ENCODE measurements around the gene NECTIN1.

The NECTIN1 gene, protein sequence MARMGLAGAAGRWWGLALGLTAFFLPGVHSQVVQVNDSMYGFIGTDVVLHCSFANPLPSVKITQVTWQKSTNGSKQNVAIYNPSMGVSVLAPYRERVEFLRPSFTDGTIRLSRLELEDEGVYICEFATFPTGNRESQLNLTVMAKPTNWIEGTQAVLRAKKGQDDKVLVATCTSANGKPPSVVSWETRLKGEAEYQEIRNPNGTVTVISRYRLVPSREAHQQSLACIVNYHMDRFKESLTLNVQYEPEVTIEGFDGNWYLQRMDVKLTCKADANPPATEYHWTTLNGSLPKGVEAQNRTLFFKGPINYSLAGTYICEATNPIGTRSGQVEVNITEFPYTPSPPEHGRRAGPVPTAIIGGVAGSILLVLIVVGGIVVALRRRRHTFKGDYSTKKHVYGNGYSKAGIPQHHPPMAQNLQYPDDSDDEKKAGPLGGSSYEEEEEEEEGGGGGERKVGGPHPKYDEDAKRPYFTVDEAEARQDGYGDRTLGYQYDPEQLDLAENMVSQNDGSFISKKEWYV

GRCh38 chr11:119728651-119729580 lies at the start of gene NECTIN1:
NECTIN1 (minus strand) TSS chr11:119729200; CDS start chr11:119728553, 647 bp downstream.
- DNase-seq, result peak; percentile 95

DNA sequence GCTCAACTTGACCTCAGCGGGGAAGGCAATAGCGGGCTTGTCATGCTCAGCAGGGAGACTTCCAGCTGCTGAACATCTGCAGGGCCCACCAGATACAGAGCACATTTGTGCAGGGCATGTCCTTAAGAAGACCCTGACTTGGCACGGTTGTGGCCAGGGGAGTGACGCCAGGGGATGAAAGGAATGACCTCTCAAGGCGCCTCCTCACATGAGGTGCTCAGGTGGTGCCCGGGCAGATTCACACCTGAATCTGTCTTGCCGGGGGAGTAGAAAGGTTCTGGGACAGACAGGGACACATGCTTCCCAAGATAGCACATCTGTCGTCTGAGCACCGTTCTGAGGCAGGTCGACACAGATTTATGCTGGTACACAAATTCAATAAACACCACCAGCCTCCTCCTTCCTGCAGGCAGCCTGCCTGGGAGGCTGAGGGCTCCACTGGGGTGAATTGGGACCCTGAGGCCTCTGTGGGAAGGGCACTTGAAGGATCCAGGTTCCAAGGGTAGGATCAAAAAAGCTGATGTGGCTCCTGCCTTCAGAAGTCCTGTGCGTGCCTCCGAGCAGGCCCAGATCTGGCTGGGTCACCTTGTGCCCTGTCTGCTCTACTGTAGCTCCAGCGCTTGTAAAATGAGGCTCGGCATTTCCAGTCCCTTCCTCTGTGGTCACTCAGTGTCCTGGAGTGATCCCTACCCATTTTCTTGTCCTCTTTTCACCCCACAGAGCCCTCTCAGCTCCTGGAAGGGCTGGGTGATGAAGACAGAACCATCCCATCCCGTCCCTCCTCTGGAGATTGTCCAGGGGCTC lies 49.6 kb upstream of the NECTIN1 start:
- DNase-seq, result no peak

- no peak for DNase-seq
Observed at GRCh38 chr11:119777940-119778339, 48.9 kb upstream of the NECTIN1 start.

DNA sequence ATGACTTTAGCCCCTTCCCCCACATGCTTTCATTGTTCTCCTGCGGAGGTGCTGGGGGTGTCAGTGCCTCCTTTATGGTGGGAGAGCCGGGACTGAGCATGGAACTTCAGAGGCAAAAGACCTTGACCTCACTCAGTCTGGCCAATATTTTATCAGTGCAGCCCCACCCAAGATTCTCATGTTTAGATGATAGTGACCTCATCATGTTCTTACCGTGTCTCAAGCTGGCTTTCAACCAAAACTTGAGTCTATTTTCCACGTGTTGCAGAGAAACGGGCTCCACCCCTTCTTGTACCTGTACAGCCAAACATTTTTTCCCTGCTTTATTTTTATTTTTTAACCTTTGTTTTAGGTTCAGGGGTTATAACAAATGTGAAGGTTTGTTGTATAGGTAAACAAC lies 47.7 kb upstream of the NECTIN1 start:
- no peak for DNase-seq

- DNase-seq, result no peak
Observed at GRCh38 chr11:119776031-119776636, 47.1 kb upstream of the NECTIN1 start.

GRCh38 chr11:119774172-119774763 lies 45.3 kb upstream of the NECTIN1 start:
- no peak for DNase-seq

DNA sequence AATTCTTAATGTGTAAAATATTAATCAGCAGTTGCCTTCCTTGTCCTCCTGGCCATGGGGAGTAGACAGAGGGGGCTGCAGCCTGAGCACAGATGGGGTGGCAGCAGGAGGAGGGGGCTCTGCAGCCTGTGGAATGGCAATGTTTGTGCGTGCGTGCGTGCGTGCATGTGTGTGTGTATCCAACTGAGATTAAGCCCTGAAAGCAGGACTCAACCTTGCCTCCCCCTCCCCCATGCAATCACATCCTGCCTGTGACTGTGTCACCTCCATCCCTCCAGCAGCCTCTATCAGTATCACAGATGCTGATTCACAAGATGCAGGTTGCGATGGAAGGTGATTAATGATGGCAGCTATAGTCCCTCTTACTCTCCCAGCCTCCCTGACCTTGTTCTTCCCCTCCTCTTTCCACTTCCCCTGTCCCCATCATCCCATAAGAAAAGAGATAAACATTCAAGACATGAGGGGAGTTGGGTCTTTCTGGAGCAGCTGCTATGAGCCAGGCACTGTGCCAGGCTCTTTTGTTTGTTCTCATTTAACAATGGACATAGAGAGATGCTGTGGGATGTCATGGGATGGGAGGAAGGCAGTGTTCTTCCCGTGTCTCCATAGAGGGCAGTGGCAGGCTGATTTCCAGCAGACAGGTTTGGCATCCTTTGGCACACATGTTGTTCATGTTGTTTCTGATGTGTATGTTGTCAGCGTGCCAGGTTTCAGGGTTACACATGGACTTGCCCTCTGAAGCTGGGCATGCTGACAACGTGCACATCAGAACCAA lies 43.8 kb upstream of the NECTIN1 start:
- no peak for DNase-seq

DNA sequence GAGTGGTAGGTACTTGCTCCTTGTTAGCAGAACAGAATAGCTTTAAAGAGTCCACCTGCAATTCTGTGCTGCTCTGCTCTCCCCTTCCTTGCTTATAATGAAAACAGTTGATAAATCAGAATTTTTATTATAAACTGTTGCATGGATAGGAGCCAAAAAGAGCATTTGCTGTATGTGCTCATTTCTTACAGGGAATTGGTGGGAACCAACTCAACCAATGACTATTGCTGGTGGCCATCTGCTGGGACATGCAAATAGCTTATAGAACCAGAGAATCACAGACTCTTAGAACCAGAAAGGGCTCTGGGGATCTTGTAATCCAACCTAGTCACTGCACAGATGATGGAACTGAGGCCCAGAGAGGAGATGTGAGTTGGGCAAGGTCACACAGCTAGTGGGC lies 43.1 kb upstream of the NECTIN1 start:
- DNase-seq, result no peak

GRCh38 chr11:119771172-119771770 lies 42.3 kb upstream of the NECTIN1 start:
- DNase-seq, result no peak

DNA sequence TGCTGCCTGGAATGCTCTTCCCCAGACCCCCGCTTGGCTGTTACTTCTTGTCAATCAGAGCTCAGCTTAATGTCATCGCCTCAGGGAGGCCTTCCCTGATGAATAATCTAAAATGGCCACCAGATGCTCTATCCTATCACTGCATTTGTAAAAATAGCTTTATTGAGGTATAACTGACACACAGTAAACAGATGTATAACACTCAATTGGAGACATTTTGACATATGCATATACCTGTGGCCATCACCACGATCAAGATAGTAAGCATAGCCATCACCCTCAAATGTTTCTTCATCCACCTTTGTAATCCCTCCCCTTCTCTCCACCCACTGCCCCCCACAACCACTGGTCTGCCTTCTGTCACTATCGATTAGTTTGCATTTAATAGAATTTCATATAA lies 36.6 kb upstream of the NECTIN1 start:
- no peak for DNase-seq

DNA sequence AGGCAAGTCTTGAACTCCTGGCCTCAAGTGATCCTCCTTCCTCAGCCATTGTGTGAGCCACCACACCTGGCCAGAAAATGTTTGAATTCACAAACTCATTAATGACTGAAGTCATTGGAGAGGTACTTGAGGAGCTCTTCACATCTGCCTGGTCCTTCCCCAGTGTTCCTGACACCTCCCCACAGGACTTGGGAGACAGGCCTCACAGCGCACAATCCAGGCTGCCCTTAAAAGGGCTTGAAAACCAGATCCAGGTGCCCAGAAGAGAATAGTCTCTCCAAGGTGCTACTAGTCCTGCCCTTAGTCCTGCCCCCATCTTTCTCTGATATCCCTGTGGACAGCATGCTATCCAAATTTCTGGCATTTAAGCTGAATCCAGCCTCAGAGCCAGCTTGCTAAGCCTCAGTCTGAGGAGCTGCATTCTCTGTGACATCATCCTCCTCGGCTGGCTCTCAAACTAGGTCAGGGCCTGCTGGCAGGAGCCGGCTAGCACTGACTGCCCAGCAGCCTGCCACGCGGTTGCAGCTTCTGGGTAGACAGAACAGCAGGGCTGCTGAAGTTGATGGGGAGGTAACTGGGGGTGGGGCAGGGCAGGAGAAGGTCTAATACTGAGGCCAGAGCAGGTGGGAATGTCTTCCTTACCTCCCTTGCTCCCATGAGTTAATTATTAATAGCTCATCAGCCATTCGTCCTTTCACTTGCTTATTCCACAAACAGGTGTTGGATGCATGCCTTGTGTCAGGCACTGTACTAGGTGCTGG lies 35.3 kb upstream of the NECTIN1 start:
- DNase-seq, result peak; percentile 17

DNA sequence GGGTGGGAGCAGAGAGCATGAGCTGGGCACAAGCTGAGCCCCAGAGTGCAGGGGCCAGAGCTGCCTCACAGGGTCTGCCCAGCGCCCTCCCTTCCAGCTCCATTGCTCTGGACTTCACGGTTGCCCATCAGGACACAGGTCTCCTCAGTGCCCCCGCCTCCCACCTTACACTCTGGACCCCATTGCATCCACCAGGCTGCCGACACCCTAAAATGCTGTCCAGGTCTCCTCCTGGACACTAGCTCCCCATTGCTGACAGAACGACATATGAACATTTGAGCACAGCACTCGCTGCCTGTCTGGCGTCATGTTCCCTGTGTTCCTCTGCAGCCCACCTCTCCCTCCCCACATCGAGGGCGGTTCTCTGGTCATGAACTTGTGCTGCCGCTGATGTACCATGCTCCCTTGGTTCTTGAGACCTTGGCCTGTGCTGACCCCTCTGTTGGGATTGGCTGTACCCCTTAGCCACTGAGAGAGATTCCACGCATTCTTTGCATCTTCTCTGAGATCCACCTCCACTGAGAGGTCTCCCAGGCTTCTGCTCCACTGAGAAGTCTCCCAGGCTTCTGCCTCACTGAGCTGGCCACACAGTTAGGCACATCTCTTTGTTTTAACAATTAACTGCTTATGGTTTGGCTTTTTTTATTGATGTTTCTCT lies 34.2 kb upstream of the NECTIN1 start:
- no peak for DNase-seq

DNA sequence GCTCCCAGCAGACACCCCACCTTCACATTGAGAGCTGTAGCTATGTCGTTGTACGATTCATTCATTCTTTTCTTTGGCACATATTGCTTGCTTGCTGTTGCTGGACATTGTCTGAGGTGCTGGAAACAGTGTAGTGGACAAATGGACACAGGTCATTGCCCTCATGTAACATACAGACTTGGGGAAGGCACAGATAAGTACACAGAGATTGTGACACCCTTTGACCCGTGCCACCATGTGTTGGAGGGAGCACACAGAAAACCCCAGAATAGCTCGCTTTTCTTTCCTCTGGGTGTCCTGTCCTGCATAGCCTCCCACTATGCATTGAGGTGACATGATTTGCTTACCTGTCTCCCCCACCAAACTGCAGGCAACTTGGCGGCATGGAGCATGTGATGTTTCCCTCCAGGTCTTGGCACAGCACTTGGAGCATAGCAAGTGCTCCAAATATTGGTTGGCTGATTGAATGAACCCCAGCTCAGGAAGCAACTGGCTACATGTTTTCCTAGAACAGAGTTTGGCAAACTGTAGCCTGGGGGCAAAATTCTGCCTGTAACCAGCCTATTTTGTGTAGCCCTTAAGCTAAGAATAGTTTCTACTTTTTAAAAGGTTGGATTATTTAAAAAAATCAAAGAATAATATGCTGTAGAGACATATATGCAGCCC lies 30.9 kb upstream of the NECTIN1 start:
- no peak for DNase-seq

GRCh38 chr11:119759324-119759723 lies 30.3 kb upstream of the NECTIN1 start:
- no peak for DNase-seq

DNA sequence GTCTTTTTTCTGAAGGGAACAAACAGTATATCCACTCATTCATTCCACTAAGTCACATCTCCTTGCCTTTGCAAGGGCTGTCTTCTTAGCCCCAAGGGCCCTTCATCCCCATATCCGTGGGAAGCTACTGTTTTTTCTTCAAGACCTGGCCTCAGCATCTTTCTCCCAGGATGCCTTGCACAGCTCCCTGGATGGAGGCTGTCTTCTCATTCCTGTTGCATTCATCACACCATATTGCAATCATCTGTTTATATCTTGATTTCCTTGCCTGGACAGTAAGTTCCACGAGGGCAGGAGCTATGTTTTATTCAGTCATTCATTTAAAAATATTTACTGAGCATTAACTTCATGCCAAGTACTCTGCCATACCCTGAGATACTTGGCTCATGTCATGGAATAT lies 29.3 kb upstream of the NECTIN1 start:
- no peak for DNase-seq

GRCh38 chr11:119757378-119757777 lies 28.4 kb upstream of the NECTIN1 start:
- no peak for DNase-seq

DNA sequence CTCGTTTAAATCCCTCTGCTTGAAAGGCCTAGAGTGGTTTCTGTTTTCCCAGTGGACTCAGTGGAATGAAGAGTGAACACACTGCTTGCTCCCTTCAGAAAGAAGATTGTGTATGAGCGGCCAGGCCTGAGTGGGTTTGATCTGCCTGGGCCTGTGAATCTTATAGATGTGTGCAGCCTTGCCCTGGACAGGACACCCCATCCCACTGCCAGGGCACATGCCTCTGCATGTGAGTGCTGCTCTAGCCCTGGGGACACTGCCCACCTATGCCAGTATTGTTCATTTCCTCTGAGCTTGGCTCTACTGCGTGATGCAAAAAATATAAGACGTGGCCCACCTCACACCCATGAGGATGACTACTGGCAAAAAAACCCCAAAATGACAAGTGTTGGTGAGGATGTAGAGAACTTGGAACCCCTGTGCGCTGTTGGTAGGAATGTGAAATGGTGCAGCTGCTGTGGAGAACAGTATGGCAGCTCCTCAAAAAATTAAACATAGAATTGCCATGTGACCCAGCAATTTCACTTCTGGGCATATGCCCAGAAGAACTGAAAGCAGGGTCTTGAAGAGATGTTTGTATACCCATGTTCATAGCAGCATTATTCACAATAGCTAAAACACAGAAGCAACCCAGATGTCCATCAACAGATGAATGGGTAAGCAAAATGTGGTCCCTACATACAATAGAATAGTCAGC lies 27.3 kb upstream of the NECTIN1 start:
- no peak for DNase-seq
